HepG2 (cell line): Measurements from ENCODE around the gene TAS2R10.

Source experiments
- NFIB ChIP-seq: sonication (generic); formaldehyde crosslinking; IDR thresholded peaks from 2 replicates; pipeline ENCODE4 v1.9.0; 2021; ENCODE audit warnings: missing genetic modification reagents, mild to moderate bottlenecking, borderline replicate concordance
- NR2F1 ChIP-seq, 2 experiments: fragments of 450-650 bp in 1 of 2; formaldehyde crosslinking in 1 of 2; IDR thresholded peaks; 2 replicates each; pipeline versions ENCODE4 v1.5.0 to v1.6.1; 2016 to 2020; ENCODE audit warnings: mild to moderate bottlenecking in 1 of 2, missing compliant biosample characterization in 1 of 2, missing genetic modification reagents in 1 of 2, moderate library complexity in 1 of 2
- NRL ChIP-seq: sonication (generic); formaldehyde crosslinking; IDR thresholded peaks from 2 replicates; pipeline ENCODE4 v1.5.0; 2020; ENCODE audit warnings: missing genetic modification reagents, mild to moderate bottlenecking, moderate library complexity, borderline replicate concordance
- RBM39 ChIP-seq: fragments of 200-400 bp; formaldehyde crosslinking; IDR thresholded peaks from one replicate; pipeline ENCODE4 v1.6.1; 2018; ENCODE audit warnings: antibody characterized with exemption, mild to moderate bottlenecking, low read depth, low read length; ENCODE audit not compliant: poor library complexity, severe bottlenecking
- TEAD2 ChIP-seq: sonication (generic); formaldehyde crosslinking; IDR thresholded peaks from 2 replicates; pipeline ENCODE4 v1.9.0; 2021; ENCODE audit warnings: missing genetic modification reagents
- ZNF274 ChIP-seq: sonication (generic); formaldehyde crosslinking; IDR thresholded peaks from 2 replicates; pipeline ENCODE4 v1.5.1; 2020; ENCODE audit warnings: mild to moderate bottlenecking, missing genetic modification reagents

- TF ChIP-seq ZNF274 (no peak), TEAD2 (CRISPR knock-in tag) (no peak), RBM39 (no peak), NRL (CRISPR knock-in tag) (no peak), NR2F1 (CRISPR knock-in tag; IDR thresholded peaks at IDR 0.05) (no peak), NFIB (no peak)
Observed at GRCh38 chr12:10838461-10838860, 12.3 kb upstream of the TAS2R10 start.
